ENCODE results near the gene KMT5B. TPM values are rescaled to one million over a fixed set of nuclear protein-coding genes. Genes with fewer than 3 reads are reported as not detected.

KMT5B gene
- total and polyA plus RNA-seq, 2 of the 4 experiments (the other 2 are of a cell fraction), result 11.2 to 13.4 TPM

DNA sequence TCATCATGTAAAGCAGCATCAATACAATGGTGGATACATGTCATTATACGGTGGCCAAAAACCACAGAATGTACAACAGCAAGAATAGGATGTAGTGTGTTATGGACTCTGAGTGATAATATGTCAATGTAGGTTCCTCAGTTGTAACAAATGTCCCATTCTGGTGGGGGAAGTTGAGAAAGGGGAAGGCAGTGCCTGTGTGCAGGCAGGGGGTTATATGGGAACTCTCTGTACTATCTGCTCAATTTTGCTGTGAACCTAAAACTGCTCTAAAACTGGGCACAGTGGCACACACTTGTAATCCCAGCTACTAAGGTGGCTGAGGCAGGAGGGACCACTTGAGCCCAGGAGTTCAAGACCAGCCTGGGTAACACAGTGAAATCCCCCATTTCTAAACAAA is 97.8 kb downstream of the KMT5B start:
- DNase-seq (no peak), ATAC-seq (ENCODE audit: low read depth) (no peak)
- H3K4ac ChIP-seq (ENCODE audit: low read depth, low read length), result no peak overlapping the region
- no peak overlapping the region for H2AFZ ChIP-seq (replicated peaks; ENCODE audit: low read length, poor library complexity)
- H2BK5ac ChIP-seq (ENCODE audit: low read depth, low read length, poor library complexity, severe bottlenecking), result no peak overlapping the region
- no peaks in the 10 kb centered on the region for H3K9me3 ChIP-seq (ENCODE audit: control insufficient read depth, insufficient read depth, low read length)
- no peak overlapping the region for H3K56ac ChIP-seq (ENCODE audit: extremely low read depth, insufficient read depth, low read length)
- H2BK15ac ChIP-seq (ENCODE audit: low read depth, low read length), result no peak overlapping the region
- H4K20me1 ChIP-seq (ENCODE audit: insufficient read depth, low read length), result peaks cover 20% of the 10 kb centered on the region; the same call in 1 of the 2 replicates
- peaks cover 17 to 55% of the 10 kb centered on the region in 2 experiments for H3K79me1 ChIP-seq (ENCODE audit: low read depth in 1 of 2, low read length in 2 of 2)
- H2BK20ac ChIP-seq (ENCODE audit: low read depth, low read length), result no peak overlapping the region
- TF ChIP-seq RFX5 (IDR thresholded peaks at IDR 0.05; ENCODE audit: low read depth, low read length) (no peak), FOS (IDR thresholded peaks at IDR 0.05; ENCODE audit: low read depth, low read length) (no peak), BHLHE40 (IDR thresholded peaks at IDR 0.05; ENCODE audit: low read depth, low read length) (no peak), POLR2A (IDR thresholded peaks at IDR 0.05; ENCODE audit: low read depth, low read length) (no peak), SMC3 (IDR thresholded peaks at IDR 0.05; ENCODE audit: low read depth, low read length) (no peak), RAD21 (IDR thresholded peaks at IDR 0.05; ENCODE audit: low read length) (no peak), MAZ (IDR thresholded peaks at IDR 0.05; ENCODE audit: borderline replicate concordance, low read depth, low read length) (no peak), MXI1 (IDR thresholded peaks at IDR 0.05; ENCODE audit: borderline replicate concordance, low read depth, low read length) (no peak), CHD1 (IDR thresholded peaks at IDR 0.05; ENCODE audit: low read depth, low read length) (no peak), RCOR1 (IDR thresholded peaks at IDR 0.05; ENCODE audit: insufficient replicate concordance, low read length) (no peak), MAFK (IDR thresholded peaks at IDR 0.05; ENCODE audit: low read depth, low read length) (no peak), CEBPB (IDR thresholded peaks at IDR 0.05; ENCODE audit: low read depth, low read length) (no peak), NFE2L2 (IDR thresholded peaks at IDR 0.05; ENCODE audit: low read depth, low read length) (no peak)
- TF ChIP-seq, protein P1, sequence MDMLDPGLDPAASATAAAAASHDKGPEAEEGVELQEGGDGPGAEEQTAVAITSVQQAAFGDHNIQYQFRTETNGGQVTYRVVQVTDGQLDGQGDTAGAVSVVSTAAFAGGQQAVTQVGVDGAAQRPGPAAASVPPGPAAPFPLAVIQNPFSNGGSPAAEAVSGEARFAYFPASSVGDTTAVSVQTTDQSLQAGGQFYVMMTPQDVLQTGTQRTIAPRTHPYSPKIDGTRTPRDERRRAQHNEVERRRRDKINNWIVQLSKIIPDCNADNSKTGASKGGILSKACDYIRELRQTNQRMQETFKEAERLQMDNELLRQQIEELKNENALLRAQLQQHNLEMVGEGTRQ (IDR thresholded peaks at IDR 0.05; ENCODE audit: low read depth, low read length), result no peak
- TF ChIP-seq, protein P2, sequence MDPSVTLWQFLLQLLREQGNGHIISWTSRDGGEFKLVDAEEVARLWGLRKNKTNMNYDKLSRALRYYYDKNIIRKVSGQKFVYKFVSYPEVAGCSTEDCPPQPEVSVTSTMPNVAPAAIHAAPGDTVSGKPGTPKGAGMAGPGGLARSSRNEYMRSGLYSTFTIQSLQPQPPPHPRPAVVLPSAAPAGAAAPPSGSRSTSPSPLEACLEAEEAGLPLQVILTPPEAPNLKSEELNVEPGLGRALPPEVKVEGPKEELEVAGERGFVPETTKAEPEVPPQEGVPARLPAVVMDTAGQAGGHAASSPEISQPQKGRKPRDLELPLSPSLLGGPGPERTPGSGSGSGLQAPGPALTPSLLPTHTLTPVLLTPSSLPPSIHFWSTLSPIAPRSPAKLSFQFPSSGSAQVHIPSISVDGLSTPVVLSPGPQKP (IDR thresholded peaks at IDR 0.05; ENCODE audit: borderline replicate concordance, low read depth, low read length), result no peak
- TF ChIP-seq, protein P3, sequence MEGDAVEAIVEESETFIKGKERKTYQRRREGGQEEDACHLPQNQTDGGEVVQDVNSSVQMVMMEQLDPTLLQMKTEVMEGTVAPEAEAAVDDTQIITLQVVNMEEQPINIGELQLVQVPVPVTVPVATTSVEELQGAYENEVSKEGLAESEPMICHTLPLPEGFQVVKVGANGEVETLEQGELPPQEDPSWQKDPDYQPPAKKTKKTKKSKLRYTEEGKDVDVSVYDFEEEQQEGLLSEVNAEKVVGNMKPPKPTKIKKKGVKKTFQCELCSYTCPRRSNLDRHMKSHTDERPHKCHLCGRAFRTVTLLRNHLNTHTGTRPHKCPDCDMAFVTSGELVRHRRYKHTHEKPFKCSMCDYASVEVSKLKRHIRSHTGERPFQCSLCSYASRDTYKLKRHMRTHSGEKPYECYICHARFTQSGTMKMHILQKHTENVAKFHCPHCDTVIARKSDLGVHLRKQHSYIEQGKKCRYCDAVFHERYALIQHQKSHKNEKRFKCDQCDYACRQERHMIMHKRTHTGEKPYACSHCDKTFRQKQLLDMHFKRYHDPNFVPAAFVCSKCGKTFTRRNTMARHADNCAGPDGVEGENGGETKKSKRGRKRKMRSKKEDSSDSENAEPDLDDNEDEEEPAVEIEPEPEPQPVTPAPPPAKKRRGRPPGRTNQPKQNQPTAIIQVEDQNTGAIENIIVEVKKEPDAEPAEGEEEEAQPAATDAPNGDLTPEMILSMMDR (conservative IDR thresholded peaks at IDR 0.05; ENCODE audit: low read depth, low read length), result no peak
- H3K23ac ChIP-seq (ENCODE audit: low read depth, low read length), result peak overlapping the region; percentile 33; the same call in 1 of the 2 replicates
- H4K8ac ChIP-seq (ENCODE audit: low read depth in 2 of 2, low read length in 2 of 2), result no peak overlapping the region
- no peak overlapping the region for H2AK5ac ChIP-seq (ENCODE audit: low read depth, low read length)
- intact Hi-C loops (cut with micrococcal nuclease) (loop anchor here (5.0 kb wide), 1 partner anchor 103 kb away; the partner anchor contains the start of gene ALDH3B1), in situ Hi-C loops (cut with MboI; ENCODE audit: low sequenced_read_pairs) (no loop called here), dilution Hi-C loops (cut with HindIII; ENCODE audit: low sequenced_read_pairs, unreplicated experiment) (no loop called here)
- H2AK9ac ChIP-seq (replicated peaks; ENCODE audit: low read depth, low read length, poor library complexity), result no peak overlapping the region
- ChIA-PET CTCF (no interaction called here), POLR2A (ENCODE audit: unreplicated experiment) (no interaction called here)
- no peak overlapping the region for H3K18ac ChIP-seq (ENCODE audit: low read depth, low read length)
- no peaks in the 10 kb centered on the region for H3K36me3 ChIP-seq (ENCODE audit: control insufficient read depth, insufficient read depth, low read length)
- no peak overlapping the region for H3K9ac ChIP-seq (ENCODE audit: low read depth, low read length)
- 100% methylated on average over 1 of the region's 1 CpG; no CpG with 5 or more reads in 1 of the 2 experiments for WGBS, 2 experiments (ENCODE audit: extremely low coverage in 2 of 2, insufficient read length in 1 of 2)
- H3K27ac ChIP-seq (ENCODE audit: insufficient read depth, low read length), result no peak overlapping the region
- H3K4me3 ChIP-seq (ENCODE audit: insufficient read depth, low read depth, low read length), result no peak overlapping the region
- H3K4me1 ChIP-seq (ENCODE audit: control insufficient read depth, insufficient read depth, low read length), result peaks cover 7% of the 10 kb centered on the region
- no peak overlapping the region for H4K91ac ChIP-seq (ENCODE audit: insufficient read depth, low read depth, low read length)
- H2BK120ac ChIP-seq (ENCODE audit: low read depth, low read length), result no peak overlapping the region
- no TSS peak for BruUV-seq (replicated peaks)
- no peaks in the 10 kb centered on the region for H3K27me3 ChIP-seq (ENCODE audit: control insufficient read depth, insufficient read depth, low read length)
- no peak overlapping the region for H3K4me2 ChIP-seq (ENCODE audit: low read depth, low read length)
- no peaks in the 10 kb centered on the region; the same call in 1 of the 2 replicates for H3K9me1 ChIP-seq (ENCODE audit: insufficient read depth, low read length)
- H4K5ac ChIP-seq (ENCODE audit: low read depth, low read length), result no peak overlapping the region
- no peak overlapping the region for H3K14ac ChIP-seq (replicated peaks; ENCODE audit: low read depth, low read length)

Measured in IMR-90 (cell line).